SU-DHL-6 (cell line): Measurements from ENCODE around the gene CDNF.

Source experiments
- H2AFZ ChIP-seq: fragments of 200-600 bp; sonication (generic); 2 replicates; pipeline ENCODE4 v1.6.1; 2014; ENCODE audit warnings: low read depth, mild to moderate bottlenecking, moderate library complexity, mixed read lengths, antibody characterized with exemption, low read length; ENCODE audit not compliant: severe bottlenecking
- H3F3A ChIP-seq: fragments of 200-600 bp; shearing (Covaris generic); 2 replicates; pipeline ENCODE4 v1.6.0; 2016; ENCODE audit warnings: antibody characterized with exemption, mild to moderate bottlenecking; ENCODE audit not compliant: insufficient read depth
- H3K27ac ChIP-seq: fragments of 200-600 bp; sonication (generic); 2 replicates; pipeline ENCODE4 v1.5.1; 2016; ENCODE audit warnings: low read depth, mild to moderate bottlenecking, low read length, moderate library complexity, mixed read lengths
- H3K27me3 ChIP-seq: fragments of 200-600 bp; sonication (generic), shearing (Covaris generic); 2 replicates; pipeline ENCODE4 v1.6.0; 2014; ENCODE audit warnings: mild to moderate bottlenecking, low read length
- H3K36me3 ChIP-seq: fragments of 200-600 bp; sonication (generic); 2 replicates; pipeline ENCODE4 v1.6.1; 2014; ENCODE audit warnings: mild to moderate bottlenecking, low read length, mixed read lengths
- H3K4me2 ChIP-seq: fragments of 300-600, 200-600 bp; shearing (Covaris generic), sonication (generic); 2 replicates; pipeline ENCODE4 v1.6.0; 2014; ENCODE audit warnings: low read length, low read depth, mild to moderate bottlenecking; ENCODE audit not compliant: poor library complexity, severe bottlenecking
- H3K4me3 ChIP-seq: fragments of 200-600 bp; sonication (generic); 2 replicates; pipeline ENCODE4 v1.5.1; 2014; ENCODE audit warnings: antibody characterized with exemption, low read length, mild to moderate bottlenecking, mixed read lengths; ENCODE audit not compliant: insufficient read depth, poor library complexity, severe bottlenecking
- H3K79me2 ChIP-seq: fragments of 200-600 bp; sonication (generic); 2 replicates; pipeline ENCODE4 v1.6.1; 2014; ENCODE audit warnings: mild to moderate bottlenecking, low read length, moderate library complexity; ENCODE audit not compliant: insufficient read depth
- H3K9ac ChIP-seq: fragments of 200-600 bp; sonication (generic); 2 replicates; pipeline ENCODE4 v1.7.0; 2014; ENCODE audit warnings: mild to moderate bottlenecking, low read length
- H3K9me2 ChIP-seq: fragments of 200-600 bp; sonication (generic); replicated peaks from 2 replicates; pipeline ENCODE4 v1.6.1; 2014; ENCODE audit warnings: low read length; ENCODE audit not compliant: insufficient read depth
- H3K9me3 ChIP-seq: fragments of 200-600 bp; sonication (generic); 2 replicates; pipeline ENCODE4 v1.6.1; 2014; ENCODE audit warnings: low read length, mixed read lengths; ENCODE audit not compliant: insufficient read depth
- H4K20me1 ChIP-seq: fragments of 200-600 bp; sonication (generic); 2 replicates; pipeline ENCODE4 v1.6.1; 2014; ENCODE audit warnings: low read depth, mild to moderate bottlenecking, antibody characterized with exemption, low read length, moderate library complexity, mixed read lengths
- EZH2phosphoT487 ChIP-seq: fragments of 200-600 bp; sonication (generic), shearing (Covaris generic); conservative IDR thresholded peaks from 2 replicates; pipeline ENCODE4 v1.6.1; 2018; ENCODE audit warnings: mild to moderate bottlenecking, antibody characterized with exemption, low read length, moderate library complexity, mixed read lengths
- TF ChIP-seq, protein P1 (sequence below): fragments of 200-600 bp; sonication (generic); IDR thresholded peaks from one replicate; pipeline ENCODE4 v1.5.1; 2017; ENCODE audit warnings: antibody characterized with exemption, mild to moderate bottlenecking, low read length, moderate library complexity; ENCODE audit not compliant: insufficient read depth, poor library complexity, severe bottlenecking

Gene CDNF

DNA sequence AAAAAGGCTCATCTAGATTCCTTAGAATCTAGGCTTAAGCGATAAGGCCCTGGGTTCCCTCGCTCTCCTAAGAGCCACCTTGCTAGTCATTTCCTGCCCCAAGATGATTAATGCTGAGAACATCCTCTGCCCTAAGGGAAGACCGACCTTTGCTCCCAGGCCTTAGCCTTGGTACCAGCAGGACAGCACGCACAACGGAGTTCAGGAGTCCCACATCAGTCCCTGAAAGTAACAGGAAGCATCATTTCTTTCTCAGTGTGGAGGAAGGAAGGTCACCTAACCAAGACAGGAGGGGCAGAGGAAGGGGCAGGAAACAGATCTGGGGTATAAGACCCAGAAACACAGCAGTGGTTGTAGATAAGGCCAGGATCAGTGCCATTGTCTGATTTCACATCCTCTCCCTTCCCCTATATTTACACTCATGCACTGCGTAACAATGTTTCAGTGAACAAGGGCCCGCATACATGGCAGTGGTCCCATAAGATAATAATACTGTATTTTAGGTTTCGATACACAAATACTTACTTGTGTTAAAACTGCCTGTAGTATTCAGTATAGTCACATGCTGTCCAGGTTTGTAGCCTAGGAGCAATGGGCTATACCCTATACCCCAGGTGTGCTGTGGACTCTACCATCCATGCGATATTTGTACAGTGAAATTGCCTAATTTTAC, 55.0 kb downstream of the CDNF start:
- Histone ChIP-seq H2AFZ (no peak overlapping the region), H3F3A (no peaks in the 10 kb centered on the region), H4K20me1 (no peaks in the 10 kb centered on the region), H3K27me3 (no peaks in the 10 kb centered on the region), H3K9me3 (peaks cover 4% of the 10 kb centered on the region; the same call in 1 of the 2 replicates), H3K27ac (no peak overlapping the region), H3K4me3 (no peak overlapping the region), H3K9ac (no peak overlapping the region), H3K79me2 (no peaks in the 10 kb centered on the region), H3K9me2 (no peaks in the 10 kb centered on the region), H3K4me2 (no peak overlapping the region), H3K36me3 (no peaks in the 10 kb centered on the region)
- TF ChIP-seq, protein P1, sequence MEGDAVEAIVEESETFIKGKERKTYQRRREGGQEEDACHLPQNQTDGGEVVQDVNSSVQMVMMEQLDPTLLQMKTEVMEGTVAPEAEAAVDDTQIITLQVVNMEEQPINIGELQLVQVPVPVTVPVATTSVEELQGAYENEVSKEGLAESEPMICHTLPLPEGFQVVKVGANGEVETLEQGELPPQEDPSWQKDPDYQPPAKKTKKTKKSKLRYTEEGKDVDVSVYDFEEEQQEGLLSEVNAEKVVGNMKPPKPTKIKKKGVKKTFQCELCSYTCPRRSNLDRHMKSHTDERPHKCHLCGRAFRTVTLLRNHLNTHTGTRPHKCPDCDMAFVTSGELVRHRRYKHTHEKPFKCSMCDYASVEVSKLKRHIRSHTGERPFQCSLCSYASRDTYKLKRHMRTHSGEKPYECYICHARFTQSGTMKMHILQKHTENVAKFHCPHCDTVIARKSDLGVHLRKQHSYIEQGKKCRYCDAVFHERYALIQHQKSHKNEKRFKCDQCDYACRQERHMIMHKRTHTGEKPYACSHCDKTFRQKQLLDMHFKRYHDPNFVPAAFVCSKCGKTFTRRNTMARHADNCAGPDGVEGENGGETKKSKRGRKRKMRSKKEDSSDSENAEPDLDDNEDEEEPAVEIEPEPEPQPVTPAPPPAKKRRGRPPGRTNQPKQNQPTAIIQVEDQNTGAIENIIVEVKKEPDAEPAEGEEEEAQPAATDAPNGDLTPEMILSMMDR, result no peak
- no peak for TF ChIP-seq EZH2phosphoT487

DNA sequence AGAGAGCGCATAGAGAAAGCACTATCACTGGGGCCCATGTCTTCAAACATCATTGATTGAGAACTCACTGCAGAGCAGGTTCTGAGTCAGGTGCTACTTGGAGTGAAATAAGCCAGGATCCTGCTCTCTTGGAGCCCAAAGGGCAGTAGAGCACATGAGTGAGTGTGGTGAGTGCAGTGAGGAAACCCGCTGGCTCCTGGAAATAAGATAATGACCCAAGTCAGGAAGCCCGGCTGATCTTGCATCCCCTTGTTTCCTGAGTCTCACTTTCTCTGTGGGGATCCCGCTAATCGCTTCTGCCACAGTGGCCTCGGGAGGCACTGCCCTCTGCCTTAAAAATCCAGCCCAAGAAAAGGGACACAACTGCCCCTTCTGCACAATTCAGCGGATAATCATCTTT, 56.1 kb downstream of the CDNF start:
- H3K4me2 ChIP-seq, result no peak overlapping the region
- TF ChIP-seq, protein P1, result no peak
- TF ChIP-seq EZH2phosphoT487, result no peak
- no peak overlapping the region for H3K27ac ChIP-seq
- no peaks in the 10 kb centered on the region for H3F3A ChIP-seq
- H3K9me2 ChIP-seq, result no peaks in the 10 kb centered on the region
- no peak overlapping the region for H3K9ac ChIP-seq
- no peak overlapping the region for H2AFZ ChIP-seq
- no peaks in the 10 kb centered on the region for H3K79me2 ChIP-seq
- H3K4me3 ChIP-seq, result no peak overlapping the region
- no peaks in the 10 kb centered on the region for H3K27me3 ChIP-seq
- H3K36me3 ChIP-seq, result no peaks in the 10 kb centered on the region
- H4K20me1 ChIP-seq, result no peaks in the 10 kb centered on the region
- H3K9me3 ChIP-seq, result peaks cover 4% of the 10 kb centered on the region; the same call in 1 of the 2 replicates

DNA sequence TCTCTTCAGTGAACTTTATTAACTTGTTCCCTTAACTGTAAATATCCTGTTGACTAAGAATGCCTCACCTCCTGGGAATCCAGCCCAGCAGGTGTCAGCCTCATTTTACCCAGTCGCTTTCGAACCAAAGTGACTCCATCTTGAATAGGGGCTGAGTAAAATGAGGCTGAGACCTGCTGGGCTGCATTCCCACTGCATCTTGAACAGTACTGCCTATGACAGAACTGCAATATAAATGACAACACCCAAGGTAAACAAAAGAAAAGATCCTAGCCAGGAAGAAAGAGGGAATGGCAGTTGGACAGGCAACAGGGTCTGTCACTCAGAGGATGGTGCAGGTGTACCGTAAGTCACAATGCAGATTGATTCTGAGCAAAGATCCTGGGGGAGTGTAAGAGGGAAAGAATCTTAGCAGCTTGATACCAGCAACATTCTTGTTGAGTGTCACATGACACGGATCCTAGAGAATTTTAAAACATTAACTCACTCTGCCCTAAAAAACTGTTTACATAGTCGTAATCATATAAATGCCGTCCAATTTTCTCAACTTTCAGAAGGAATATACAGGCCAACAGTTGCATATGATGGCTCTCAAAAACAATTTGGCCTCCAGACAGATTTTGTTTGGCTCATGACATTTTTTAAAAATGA, 58.7 kb downstream of the CDNF start:
- Histone ChIP-seq H4K20me1 (no peaks in the 10 kb centered on the region), H3K27ac (no peak overlapping the region), H3K9me3 (no peaks in the 10 kb centered on the region), H3K9me2 (no peaks in the 10 kb centered on the region), H2AFZ (no peak overlapping the region), H3K36me3 (no peaks in the 10 kb centered on the region), H3K4me3 (no peak overlapping the region), H3K9ac (no peak overlapping the region), H3K27me3 (no peaks in the 10 kb centered on the region), H3K79me2 (no peaks in the 10 kb centered on the region), H3F3A (no peaks in the 10 kb centered on the region), H3K4me2 (no peak overlapping the region)
- no peak for TF ChIP-seq EZH2phosphoT487
- TF ChIP-seq, protein P1, result no peak
